Stimulated activated CD8-positive, alpha-beta memory T cell treated with anti-CD3 and anti-CD28 coated beads, Interleukin-4, amount 100 ng/mL, for 4 hours (primary cell): ENCODE measurements around the gene PDLIM1.

Source experiments
- DNase-seq, 2 donors: peaks; one replicate each; pipeline ENCODE4 v3.0.0-alpha.2; 2020; ENCODE audit warnings: low read depth in 2 of 2, low spot score in 1 of 2

The PDLIM1 gene

GRCh38 chr10:95315509-95315908 is 24.7 kb upstream of the PDLIM1 start:
- DNase-seq, result no peak

- no peak for DNase-seq
Observed at GRCh38 chr10:95314192-95314918, 23.6 kb upstream of the PDLIM1 start.

GRCh38 chr10:95312986-95313495 is 22.2 kb upstream of the PDLIM1 start:
- no peak for DNase-seq

DNA sequence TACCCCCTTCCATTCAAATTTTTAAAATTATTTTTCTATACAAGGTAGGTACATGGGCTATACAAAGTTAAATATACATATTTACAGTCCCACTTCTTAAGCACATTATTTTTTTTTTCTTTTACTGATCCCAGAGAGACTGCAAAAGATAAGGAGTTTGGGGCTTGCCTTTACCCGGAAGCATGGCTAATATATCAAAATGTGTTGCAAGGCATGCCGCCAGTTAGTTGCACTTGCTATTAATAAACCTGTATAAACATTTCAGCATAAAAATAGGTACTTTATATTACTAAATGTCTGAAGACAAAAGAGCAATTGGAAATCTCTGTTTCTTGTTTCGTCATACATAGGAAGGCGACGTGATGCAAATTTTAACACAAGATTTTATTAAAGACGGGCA is 21.5 kb upstream of the PDLIM1 start:
- DNase-seq, result no peak

GRCh38 chr10:95309958-95310357 is 19.2 kb upstream of the PDLIM1 start:
- no peak for DNase-seq

DNA sequence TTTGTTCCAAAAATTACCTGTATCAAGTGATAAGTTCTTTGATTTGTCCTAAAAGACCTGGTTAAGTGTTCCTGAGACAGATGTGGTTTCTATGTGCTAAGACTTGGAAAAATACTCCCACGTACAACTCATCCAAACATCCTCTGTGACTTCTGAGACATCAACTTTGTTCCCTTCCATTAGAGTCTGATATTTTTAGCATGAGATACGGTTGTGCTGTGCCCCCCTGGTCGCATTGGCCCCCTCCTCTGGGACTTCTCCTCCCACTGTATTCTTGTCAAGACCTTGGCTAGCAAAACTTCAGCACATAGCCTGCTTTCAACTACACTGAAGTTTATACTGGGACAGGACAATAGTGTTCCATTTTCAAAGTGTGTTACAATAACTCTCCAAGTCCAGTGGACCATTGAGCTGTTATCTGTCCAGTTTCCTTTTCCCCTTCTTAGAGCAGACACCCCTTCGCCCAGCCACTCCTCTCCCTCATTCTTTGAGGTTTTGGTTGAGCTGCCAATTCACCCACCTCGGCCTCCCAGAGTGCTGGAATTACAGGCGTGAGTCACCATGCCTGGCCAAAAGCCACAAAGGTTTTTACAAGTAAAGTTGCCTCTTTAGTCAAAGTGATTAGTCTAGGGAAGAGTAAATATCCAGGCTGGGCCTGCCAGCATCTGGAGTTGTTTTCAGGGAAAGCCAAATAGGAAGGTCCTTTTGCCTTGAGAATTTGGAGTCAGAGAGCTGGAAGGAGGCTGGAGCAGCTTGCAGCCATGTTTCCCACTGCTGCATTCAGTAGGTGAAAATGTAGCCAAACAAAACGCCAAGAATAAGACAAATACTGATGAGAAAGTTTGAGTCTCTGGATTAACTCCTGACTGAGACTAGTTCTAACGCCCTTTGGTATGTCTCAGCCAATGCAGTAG is 17.8 kb upstream of the PDLIM1 start:
- no peak for DNase-seq

GRCh38 chr10:95306851-95307250 is 16.0 kb upstream of the PDLIM1 start:
- no peak for DNase-seq

GRCh38 chr10:95306318-95306650 is 15.5 kb upstream of the PDLIM1 start:
- DNase-seq, result no peak

GRCh38 chr10:95305606-95306317 is 15.0 kb upstream of the PDLIM1 start:
- no peak for DNase-seq

GRCh38 chr10:95304976-95305375 is 14.2 kb upstream of the PDLIM1 start:
- DNase-seq, result no peak

DNA sequence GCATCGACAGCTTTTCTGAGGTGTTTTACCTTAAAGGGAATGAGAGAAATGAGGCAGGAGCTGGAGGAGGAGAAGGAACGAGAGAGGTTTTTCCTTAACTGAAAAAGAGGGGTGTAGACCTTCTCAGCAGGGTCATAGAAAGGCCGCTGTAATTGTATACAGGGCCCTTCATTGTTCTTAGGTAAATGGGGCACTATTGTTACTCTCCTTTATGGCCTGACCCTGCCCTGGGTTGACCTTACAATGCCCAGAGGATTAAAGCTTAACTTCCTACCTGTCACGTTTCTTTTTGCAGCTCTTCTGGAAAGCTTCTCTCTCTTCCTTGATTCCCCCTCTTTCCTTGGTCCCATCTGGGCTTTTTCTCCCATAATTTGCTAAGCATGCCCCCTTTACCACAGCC is 13.7 kb upstream of the PDLIM1 start:
- no peak for DNase-seq

- DNase-seq, result no peak
Observed at GRCh38 chr10:95303950-95304349, 13.1 kb upstream of the PDLIM1 start.

GRCh38 chr10:95303535-95303934 is 12.7 kb upstream of the PDLIM1 start:
- DNase-seq, result no peak

DNA sequence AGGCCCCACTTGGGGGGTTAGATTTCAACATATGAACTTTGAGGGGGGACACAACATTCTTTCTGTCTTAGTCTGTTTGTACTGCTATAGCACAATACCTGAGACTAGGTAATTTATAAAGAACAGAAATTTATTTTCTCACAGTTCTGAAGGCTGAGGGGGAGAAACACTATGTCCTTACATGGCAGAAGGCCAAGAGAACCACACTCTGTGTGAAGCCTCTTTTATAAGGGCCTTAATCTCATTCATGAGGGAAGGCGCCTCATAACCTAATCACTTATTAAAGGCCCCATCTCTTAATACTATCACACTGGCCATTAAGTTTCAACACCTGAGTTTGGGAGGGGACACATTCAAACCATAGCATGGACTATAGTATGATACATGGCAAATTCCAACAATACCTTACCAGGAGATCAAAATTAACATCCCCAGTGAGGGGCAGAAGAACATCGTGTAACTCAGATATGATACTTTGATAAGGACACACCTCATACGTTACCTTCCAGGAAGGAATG is 9.3 kb upstream of the PDLIM1 start:
- DNase-seq, result no peak

DNA sequence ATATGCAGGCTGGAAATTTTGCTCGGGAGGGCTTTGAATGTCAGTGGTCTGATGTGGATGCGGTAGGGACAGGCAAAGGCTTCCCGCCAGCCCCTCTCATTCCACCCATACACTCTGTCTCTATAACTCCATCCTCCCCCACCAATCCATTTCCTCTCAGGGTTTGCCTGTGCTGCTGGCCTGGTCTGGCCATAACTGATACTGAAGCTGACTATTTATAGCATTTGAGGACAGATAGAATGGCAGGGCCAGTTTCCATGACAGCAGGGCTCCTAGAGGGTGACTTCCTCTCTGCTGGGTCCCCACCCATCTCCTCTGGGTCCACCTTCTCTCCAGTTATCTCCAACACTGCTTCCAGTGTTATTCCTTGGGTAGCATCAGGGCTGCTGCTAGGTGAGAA is 6.6 kb upstream of the PDLIM1 start:
- no peak for DNase-seq

DNA sequence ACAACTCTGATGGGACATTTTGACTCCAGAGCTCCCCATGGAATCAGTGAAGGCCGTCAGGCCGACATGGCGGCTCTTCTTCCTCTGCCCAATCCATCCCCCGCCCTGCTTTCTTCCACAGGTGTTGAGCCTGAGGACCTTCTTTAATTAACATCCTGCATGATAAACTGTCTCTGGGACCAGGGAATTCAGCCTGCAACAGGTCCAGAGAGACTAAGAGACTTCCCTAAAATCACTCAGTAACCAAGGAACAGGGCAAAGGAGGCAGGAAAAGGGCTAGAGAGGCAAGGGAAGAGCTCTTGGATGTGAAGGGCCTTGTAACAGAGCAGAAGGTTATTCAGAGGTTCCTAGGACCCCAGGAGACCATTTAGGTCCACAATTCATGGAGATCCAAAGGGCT is 6.0 kb upstream of the PDLIM1 start:
- DNase-seq, result no peak

DNA sequence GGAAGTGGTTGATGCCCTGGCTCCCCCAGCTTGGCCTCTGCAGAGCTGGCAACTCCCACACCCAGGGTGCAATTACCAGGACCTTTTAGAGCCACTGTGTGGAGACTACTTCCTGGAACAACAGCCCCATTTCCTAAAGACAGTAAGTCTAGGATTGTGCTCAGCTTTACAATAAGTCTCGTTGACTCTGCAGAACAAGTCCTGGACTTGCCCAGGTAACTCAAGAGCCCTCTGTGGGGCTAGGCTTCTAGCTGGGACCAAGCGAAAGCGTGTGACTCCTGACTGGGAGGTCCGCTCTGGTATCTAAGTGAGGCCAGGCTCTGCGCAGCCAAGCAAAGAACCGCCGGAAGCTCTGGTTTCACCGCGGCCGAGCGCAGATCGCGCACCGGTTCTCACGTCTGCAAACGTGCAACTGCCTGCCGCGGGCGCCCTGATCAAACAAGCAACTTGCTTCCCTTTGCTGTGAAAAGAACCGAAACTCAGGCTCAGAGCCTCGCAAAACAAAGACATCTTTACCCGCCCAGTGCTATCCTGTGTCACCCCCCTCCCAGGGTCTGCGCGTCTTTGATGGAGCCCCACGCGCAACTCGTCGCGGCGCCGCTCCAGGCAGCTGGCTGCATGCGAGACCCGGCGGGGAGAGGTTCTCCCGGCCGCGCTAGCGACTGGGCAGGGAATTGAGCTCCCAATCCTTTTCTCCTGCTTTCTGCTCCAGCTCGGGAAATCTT is 4.4 kb upstream of the PDLIM1 start:
- peak in 1 of 2 donors; percentile 16 for DNase-seq

DNA sequence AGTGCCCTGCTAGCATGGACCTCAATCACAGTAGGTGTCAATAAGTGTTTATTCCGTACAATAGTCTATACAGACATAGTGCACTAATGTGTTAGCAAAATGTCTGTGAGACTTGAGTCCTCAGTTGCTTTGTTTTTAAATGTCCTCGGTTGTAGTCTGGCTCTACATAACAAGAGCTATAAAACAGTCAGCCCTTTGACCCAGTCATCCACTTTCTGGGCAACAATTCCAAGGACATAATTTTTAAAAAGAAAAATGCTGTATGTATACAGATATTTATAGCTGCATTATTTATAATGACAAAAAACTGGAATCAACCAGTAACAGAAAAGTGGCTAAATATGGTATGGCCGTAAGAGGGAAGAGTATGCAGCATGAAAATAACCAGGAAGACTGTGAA is 2.8 kb upstream of the PDLIM1 start:
- no peak for DNase-seq

DNA sequence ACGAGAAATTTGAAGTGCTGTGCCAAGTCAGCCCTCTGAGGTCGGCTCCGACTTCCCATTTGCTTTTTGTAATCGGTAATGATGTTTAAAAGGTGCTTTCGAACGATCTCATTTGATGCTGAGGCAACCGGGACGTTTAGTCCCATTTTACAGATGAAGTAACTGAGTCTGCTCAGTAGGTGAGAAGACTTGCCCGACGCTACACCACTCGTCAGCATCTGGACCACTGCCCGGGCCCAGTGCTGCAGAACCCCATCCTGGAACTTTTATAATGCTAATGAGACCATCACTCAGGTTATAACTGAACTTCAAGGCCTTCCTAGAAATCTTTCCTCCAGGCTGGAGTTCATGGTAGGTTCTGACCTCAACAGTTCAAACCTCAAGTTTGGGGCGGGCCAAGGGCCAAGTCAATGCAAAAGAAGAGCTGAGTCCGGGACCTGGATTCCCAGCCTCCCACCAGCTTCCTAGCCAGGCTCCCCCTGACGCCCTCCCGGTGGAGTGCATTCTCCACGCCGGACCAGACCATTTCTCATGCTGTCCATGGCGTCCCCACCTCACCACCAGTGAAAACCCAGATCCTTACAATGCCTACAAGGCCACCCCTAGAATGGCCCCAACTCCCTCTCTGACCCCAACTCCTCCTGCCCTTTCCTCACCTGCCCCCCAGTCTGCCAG is 699 bp upstream of the PDLIM1 start:
- DNase-seq, result no peak

DNA sequence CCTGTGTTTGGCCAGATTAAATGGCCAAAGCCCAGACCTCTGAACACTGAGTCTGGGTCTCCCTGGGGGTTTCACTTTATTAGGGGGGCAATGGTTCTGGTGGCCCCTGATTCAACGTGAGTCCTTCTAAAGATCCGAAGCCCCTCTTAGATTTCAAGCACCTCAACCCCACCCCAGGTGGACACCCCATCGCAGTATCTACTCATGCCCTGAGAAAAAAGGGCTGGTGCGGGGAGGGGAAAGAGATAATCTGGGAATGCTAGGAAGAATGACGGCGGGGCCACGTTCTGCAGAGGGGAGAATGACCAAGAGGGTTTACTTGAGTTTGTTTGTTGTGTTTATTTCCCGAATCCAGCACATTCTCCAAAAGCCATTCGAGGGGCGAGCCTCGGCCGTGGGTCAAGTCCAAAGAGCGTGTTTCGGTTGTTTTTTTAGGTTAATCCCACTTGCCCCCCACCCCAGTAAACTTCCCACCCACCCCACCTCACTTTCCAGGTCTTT is 832 bp downstream of the PDLIM1 start:
- DNase-seq, result no peak
